ENCODE results near the gene SLC17A2. TPM values are rescaled to one million over a fixed set of nuclear protein-coding genes. Genes with fewer than 3 reads are reported as not detected.

Gene SLC17A2
- total and polyA plus RNA-seq, 2 of the 8 experiments (the other 6 are each of a cell fraction or from before 2014, with no cell fraction given) = not detected

DNA sequence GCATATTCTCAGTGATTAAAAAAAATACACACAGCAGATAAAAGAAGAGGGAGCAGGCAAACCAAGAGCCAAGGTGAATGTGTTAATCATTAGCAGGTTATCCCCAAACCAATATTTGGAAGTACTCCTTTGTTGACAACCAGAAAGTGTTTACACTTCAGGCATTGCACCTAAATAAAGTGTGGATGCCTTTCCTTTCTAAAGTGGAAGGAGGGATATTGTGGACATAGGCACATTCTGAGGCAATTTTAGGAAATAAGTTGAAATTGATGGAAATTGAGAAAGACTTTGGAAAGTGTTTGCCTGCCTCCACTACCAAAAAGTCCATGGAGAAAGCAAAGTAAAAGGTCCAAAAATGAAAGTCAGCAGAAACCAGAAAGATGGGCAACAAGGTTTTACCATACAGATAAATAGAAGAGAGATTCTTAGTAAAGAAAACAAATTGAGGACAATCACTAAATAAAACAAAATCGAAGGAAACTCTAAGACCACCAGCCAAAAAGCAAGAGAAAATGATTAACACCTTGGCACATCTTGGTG, 22.9 kb downstream of the SLC17A2 start (continued):
- no peak for TF ChIP-seq KDM5A (IDR thresholded peaks at IDR 0.05; ENCODE audit: low read length)
- TF ChIP-seq, protein P1, sequence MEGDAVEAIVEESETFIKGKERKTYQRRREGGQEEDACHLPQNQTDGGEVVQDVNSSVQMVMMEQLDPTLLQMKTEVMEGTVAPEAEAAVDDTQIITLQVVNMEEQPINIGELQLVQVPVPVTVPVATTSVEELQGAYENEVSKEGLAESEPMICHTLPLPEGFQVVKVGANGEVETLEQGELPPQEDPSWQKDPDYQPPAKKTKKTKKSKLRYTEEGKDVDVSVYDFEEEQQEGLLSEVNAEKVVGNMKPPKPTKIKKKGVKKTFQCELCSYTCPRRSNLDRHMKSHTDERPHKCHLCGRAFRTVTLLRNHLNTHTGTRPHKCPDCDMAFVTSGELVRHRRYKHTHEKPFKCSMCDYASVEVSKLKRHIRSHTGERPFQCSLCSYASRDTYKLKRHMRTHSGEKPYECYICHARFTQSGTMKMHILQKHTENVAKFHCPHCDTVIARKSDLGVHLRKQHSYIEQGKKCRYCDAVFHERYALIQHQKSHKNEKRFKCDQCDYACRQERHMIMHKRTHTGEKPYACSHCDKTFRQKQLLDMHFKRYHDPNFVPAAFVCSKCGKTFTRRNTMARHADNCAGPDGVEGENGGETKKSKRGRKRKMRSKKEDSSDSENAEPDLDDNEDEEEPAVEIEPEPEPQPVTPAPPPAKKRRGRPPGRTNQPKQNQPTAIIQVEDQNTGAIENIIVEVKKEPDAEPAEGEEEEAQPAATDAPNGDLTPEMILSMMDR (IDR thresholded peaks at IDR 0.05; ENCODE audit: control extremely low read depth in 1 of 3, insufficient read depth in 1 of 3, low read depth in 1 of 3, low read length in 3 of 3) = no peak

Data from H1 (cell line).